Left cardiac atrium (tissue), 4 donors: Measurements from ENCODE around the gene CDKN2A. TPM values are rescaled to one million over a fixed set of nuclear protein-coding genes. Genes with fewer than 3 reads are reported as not detected.
"Not testable (repeated sequence)": the region's sequence is repeated elsewhere in the genome, so short reads cannot be mapped to it uniquely, and the experiment has no call there.

Experiments used
- ATAC-seq, 2 donors: fragments of 200-7000 bp; cut with Tn5 transposase; one replicate each; pipeline ENCODE4 v1.9.1; 2020; ENCODE audit warnings: mild to moderate bottlenecking in 2 of 2, moderate library complexity in 2 of 2
- DNase-seq: peaks from one replicate; pipeline ENCODE4 v3.0.0-alpha.2; 2020
- intact Hi-C, 2 donors: fragments of 100-400 bp; cut with DNase I; formaldehyde crosslinking; loops; one replicate each; pipeline versions ENCODE4 v1.14.1 to v1.15.1; 2022 to 2023
- total RNA-seq, 2 donors: library from RNA; stranded (reverse); fragmentation: NEBNext Ultra II Directional; extraction: Animal tissue kit (Norgen Biotek cat#: 25700); gene quantifications; one replicate each; pipeline ENCODE4 v1.2.1, GENCODE V29; 2021
- donor health status: DM: no; HTN: yes; CAD: no.
- donor health status: DM: no; HTN: yes; CAD: no; lungs with severe emphysema.
- donor health status: DM: yes; HTN: yes; CAD: no.
- donor health status: Dilated cardiomyopathy.

The CDKN2A gene
- total RNA-seq, 2 donors from 2014 or later = 0.24 TPM; not detected in 1

DNA sequence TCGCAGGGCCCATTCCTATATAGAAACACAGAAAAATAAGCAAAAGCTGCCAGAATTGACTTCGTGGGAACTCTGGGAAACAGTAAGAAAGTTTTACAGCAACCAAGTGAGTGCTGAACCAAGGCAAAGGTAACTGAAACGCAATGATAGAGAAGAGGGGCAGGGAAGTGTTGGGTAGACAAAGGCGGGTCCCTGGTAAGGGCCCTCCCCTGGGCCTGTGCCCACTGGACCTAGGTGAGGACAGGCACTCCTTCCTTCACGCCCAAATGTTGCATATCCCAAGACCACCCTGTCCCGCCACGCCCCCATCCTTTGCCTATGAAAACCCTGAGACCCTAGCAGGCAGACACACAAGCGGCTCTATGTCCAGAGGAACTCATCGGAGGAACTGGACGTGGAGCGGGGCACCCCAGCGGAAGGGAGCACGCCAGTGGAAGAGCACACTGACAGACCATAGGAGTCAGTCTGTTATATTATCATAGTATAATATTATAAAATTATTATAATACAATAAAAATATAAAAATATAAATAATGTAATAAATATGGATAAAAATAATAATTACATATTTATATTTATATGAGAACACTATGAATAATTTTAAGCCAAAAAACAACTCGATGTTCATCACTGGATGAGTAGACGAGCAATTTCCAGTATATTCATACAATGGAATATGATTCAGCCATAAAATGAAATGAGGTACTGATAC lies 27.9 kb downstream of the CDKN2A start:
- ATAC-seq (no peak), DNase-seq (no peak)
- intact Hi-C loops = no loop called here

- ATAC-seq (peak; percentile 73 to 92), DNase-seq (peak; percentile 53)
- intact Hi-C loops = no loop called here
Observed at GRCh38 chr9:21965401-21965951, 28.7 kb downstream of the CDKN2A start.

DNA sequence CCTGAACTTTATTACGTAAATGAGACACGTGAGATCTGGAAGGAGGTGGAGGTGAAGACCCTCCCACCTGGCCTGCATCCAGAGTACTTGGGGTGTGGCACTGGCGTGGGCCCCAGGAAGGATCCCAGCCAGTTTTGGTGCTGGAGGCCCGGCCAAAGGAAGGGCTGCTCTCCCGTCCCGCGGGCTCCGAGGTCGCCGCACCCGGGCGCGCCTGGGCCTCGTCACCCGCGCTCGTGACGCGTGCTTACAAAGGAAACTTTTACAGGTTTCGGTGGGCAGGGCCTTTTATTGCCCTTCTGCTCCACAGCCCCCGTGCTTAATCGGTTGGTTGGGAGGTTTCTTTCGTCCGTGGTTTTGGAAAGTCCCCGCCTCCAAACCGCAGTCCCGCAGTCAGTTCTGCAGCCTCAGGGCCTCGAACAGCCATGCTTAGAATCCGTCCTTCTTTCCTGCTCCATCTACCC lies 29.2 kb downstream of the CDKN2A start:
- intact Hi-C loops = no loop called here
- ATAC-seq (peak; percentile 70 to 88), DNase-seq (no peak)

DNA sequence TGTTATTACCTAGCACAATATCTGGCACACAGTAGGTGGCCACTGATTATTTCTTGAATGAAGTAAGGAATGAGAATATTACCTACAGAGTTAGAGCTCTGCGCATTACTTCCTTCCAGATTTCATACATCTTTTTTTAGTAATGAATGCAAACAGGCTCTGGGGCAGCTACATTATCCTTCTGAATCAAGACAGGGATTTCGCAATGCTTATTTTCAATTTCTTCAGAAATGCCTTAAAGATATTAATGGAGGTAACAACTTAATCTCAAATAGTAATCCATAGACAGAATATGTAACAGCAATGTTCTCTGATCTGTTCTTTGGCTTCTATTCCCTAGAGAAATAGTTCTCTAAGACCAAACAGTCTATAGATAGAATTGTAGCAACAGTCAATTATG lies 32.6 kb downstream of the CDKN2A start:
- intact Hi-C loops = no loop called here
- no peak for DNase-seq
- no peak for ATAC-seq

DNA sequence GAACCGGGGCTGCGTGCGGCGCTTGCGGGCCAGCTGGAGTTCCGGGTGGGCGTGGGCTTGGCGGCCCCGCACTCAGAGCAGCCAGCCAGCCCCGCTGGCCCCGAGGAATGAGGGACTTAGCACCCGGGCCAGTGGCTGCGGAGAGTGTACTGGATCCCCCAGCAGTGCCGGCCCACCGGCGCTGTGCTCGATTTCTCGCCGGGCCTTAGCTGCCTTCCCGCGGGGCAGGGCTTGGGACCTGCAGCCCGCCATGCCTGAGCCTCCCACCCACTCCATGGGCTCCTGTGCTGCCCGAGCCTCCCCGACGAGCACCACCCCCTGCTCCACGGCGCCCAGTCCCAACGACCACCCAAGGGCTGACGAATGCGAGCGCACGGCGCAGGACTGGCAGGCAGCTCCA lies 34.9 kb downstream of the CDKN2A start:
- intact Hi-C loops, DNase-seq, ATAC-seq: not testable (repeated sequence)

DNA sequence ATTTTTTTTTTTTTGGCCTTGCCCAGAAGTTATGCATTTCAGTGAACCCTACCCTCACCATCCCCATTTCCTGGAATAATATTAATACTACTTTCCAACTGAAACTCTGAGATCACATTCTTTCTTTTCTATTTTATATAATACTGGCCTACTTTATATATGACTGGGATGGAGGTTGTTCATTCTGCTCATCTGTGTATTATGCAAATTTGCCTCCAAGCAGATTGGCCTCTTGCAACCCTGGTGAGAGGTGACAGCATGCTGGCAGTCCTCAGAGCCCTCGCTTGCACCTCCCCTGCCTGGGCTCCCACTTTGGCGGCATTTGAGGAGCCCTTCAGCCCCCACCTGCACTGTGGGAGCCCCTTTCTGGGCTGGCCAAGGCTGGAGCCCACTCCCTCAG lies 35.4 kb downstream of the CDKN2A start:
- ATAC-seq (no peak), DNase-seq (no peak)
- intact Hi-C loops = no loop called here

- ATAC-seq = no peak
- intact Hi-C loops = no loop called here
- no peak for DNase-seq
Observed at GRCh38 chr9:21945606-21946005, 48.6 kb downstream of the CDKN2A start.

- intact Hi-C loops = no loop called here
- no peak for DNase-seq
- ATAC-seq = no peak
Observed at GRCh38 chr9:21943464-21943863, 50.7 kb downstream of the CDKN2A start.

- ATAC-seq = no peak
- intact Hi-C loops = no loop called here
- DNase-seq = no peak
Observed at GRCh38 chr9:21941337-21941995, 52.7 kb downstream of the CDKN2A start.

- no peak for DNase-seq
- intact Hi-C loops = no loop called here
- no peak for ATAC-seq
Observed at GRCh38 chr9:21936161-21936560, 58.0 kb downstream of the CDKN2A start.

DNA sequence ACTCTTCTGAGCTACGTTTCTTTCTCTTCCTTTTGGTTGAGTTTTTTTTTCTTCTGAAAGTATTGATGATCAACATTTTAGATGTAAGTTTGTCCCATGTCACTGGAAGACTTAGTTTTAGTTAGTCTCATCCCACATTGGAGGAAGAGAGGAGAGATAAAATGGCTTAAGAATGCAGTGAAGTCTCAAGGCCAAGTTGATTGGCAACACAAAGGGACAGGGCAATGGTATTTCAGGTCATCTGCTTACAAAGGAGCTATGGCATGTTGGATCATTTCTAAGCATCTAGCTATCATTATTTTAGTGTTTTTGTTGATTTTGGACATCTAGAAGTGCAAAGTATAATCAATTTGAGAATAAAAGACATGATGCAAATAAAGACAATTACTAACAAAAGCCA lies 58.6 kb downstream of the CDKN2A start:
- ATAC-seq = no peak
- no peak for DNase-seq
- intact Hi-C loops = no loop called here

- DNase-seq (no peak), ATAC-seq (no peak)
- intact Hi-C loops = no loop called here
Observed at GRCh38 chr9:21933865-21934264, 60.3 kb downstream of the CDKN2A start.

DNA sequence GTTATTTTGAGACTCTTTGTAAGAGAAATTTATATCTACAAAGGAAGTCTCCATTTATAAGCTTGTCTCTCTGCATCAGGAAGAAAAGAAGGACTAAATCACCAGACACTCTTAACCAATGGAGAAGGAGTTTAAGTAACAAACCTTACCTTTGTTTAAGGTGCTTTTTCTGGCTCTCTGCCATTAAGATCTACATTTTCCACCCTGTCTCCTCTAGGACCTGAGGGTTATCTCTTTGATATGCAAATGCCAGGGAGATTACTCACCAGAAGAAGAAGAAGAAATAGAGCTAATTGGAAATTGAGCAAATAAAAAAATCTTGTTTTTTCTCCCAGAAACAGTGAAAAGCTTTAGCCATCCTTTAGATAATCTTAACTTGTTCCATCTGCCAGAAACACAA lies 60.9 kb downstream of the CDKN2A start:
- ATAC-seq = no peak
- DNase-seq = no peak
- intact Hi-C loops = no loop called here

DNA sequence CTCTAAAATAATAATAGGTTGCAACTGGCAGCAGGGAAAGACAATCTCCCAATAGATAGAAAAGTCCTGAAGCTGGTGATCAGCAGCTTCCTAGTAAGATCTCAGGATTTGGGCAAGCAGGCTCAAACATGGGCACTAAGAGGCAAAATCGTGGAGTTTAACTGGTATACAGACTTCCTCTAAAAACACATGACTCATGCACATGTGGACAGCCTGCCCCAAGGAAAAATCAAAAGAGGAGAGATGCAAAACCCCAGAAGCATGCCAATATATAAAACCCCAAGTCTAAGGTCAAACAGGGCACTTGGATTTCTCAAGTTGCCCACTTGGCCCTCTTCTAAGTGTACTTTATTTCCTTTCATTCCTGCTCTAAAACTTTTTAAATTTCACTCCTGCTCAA lies 62.8 kb downstream of the CDKN2A start:
- ATAC-seq = no peak
- no peak for DNase-seq
- intact Hi-C loops = no loop called here

DNA sequence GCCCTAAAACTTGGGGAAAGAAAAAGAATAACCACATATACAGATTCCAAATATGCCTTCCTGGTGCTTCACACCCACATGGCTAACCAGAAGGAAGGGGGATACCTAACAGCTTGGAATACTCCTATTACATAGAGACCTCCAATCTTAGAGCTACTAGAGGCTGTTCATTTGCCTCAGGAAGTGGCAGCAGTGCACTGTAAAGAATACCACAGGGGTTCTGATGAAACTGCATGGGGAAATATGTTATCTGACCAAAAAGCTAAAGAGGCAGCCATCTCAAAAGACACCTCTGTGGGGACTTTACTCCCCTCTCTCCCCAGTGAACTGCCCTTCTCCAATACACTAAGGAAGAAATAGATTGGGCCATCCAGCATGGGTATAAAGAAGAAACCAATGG lies 66.4 kb downstream of the CDKN2A start:
- intact Hi-C loops = no loop called here
- DNase-seq (no peak), ATAC-seq (no peak)

DNA sequence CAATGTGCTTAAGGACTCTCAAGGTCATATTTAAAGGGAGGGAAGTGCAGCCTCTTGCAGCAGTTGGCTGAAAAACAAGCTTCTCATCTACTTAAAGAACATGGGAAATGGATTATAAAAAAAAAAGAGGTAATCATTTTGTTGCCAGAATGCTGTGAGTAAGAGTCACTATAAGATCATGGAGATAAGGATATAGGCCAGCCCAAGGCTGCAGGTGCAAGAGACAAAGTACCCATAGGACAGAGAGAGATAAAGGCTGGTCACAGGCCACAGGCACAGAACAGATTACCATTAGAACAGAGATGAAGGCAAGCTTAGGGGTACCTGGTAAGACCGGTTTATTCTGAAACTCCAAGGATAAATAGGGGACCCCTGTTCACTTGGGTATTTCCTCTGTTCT lies 70.5 kb downstream of the CDKN2A start:
- DNase-seq (no peak), ATAC-seq (no peak)
- intact Hi-C loops = no loop called here

DNA sequence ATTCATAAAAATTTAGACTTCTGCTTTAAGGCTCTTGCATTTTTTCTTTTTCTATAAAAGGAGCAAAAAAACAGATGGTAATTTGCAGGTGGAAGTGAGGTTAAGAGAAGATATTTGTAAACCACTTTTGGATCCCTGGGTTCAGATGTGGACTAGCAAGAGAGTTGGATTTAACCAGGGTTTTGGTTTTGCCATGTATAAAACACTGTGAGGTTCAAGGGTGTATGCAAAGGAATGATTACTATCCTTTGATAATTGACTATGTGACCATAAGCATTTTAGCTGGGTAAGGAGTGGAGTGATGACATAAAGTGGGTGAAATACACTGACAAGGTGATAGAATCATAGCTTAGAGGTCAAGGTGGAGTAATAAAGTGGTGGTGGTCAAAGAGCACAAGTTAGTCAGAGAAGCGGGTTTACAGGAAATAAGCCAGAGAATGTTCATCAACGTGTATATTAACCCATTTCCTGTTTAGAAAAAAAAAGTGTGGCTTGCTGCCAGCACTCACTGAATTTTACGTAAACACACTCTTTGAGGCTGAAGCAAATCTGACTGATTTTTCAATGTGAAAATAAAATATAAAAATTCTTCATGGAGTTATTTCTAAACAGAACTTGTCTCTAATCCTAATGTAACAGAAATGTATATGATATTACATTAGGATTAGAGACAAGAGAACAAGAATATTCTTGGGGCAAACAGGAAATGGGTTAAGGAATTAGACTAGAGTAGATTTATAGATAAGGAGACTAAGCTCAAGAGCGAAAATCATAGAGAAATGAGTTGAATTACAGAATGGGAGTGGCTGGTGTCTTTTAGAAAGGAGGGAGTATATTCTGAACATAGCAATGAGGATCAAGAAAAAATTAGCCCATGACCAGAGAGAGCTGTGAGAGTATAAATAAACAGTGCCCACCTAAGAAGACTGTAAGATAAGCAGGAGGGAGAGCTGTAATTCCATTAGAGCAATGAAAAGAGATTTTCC lies 74.5 kb downstream of the CDKN2A start:
- intact Hi-C loops = no loop called here
- ATAC-seq (peak in 1 of 2 donors; percentile 53), DNase-seq (no peak)
